K562 (cell line): ENCODE data around the gene SDCCAG8. TPM values are rescaled to one million over a fixed set of nuclear protein-coding genes. Genes with fewer than 3 reads are reported as not detected.
A peak's percentile ranks its signal among the peaks of the same experiment; 100 is the strongest.

Experiments
- ATAC-seq: fragments of 200-7000 bp; cut with Tn5 transposase; 3 replicates; pipeline ENCODE4 v1.9.1; 2020; ENCODE audit warnings: moderate library complexity
- BruUV-seq: library from RNA; stranded (reverse); fragments of 400-500 nt; replicated peaks from 2 replicates; lab custom pipeline; 2021; lab: Mats Ljungman, UMichigan
- CTCF ChIA-PET: fragments of 300-600 bp; formaldehyde crosslinking; extraction: SDS; loops from one replicate; lab custom pipeline; 2021; ENCODE audit warnings: low intra/inter-chr PET ratio; lab: Yijun Ruan, JAX
- POLR2A ChIA-PET: fragments of 300-600, 350-650 bp; sonication (Branson Sonifier 250); formaldehyde crosslinking; extraction: SDS; loops from one replicate; lab custom pipeline; 2021; ENCODE audit warnings: antibody characterized with exemption, inconsistent platforms; lab: Yijun Ruan, JAX
- DNase-seq, 4 experiments: peaks; one replicate each; pipeline versions ENCODE4 v3.0.0 to v3.0.0-alpha.2; 2011 to 2018; ENCODE audit warnings: low spot score in 3 of 4, mixed read lengths in 3 of 4; ENCODE audit errors: extremely low read depth in 1 of 4
- FAIRE-seq: peaks from 2 replicates; lab custom pipeline; 2011; peaks lifted over from hg19 to GRCh38; lab: Jason Lieb, UNC
- H2AFZ ChIP-seq: 2 replicates; pipeline ENCODE4 v1.6.0; 2011; ENCODE audit warnings: low read depth, low read length, control low read depth, inconsistent platforms
- H3K27ac ChIP-seq: fragments of 200-600 bp; 3 replicates; pipeline ENCODE4 v1.8.0; 2011; ENCODE audit warnings: low read depth, mild to moderate bottlenecking, control low read depth, inconsistent platforms, low read length, moderate library complexity, mixed read lengths; ENCODE audit errors: extremely low read depth
- H3K27me3 ChIP-seq, 2 experiments: fragments of 300-600 bp in 1 of 2; 2 replicates in 1 of 2; 3 replicates in 1 of 2; pipeline versions ENCODE4 v1.6.0 to v1.8.0; 2011; ENCODE audit warnings: inconsistent platforms in 2 of 2, low read length in 2 of 2, mild to moderate bottlenecking in 1 of 2, mixed read lengths in 1 of 2, moderate library complexity in 1 of 2; ENCODE audit not compliant: control insufficient read depth in 2 of 2, insufficient read depth in 2 of 2
- H3K36me3 ChIP-seq: fragments of 300-600 bp; 3 replicates; pipeline ENCODE4 v1.8.0; 2011; ENCODE audit warnings: mild to moderate bottlenecking, low read length, inconsistent platforms; ENCODE audit not compliant: control insufficient read depth, insufficient read depth
- H3K4me1 ChIP-seq, 2 experiments: fragments of 200-600 bp in 1 of 2; replicated peaks in 1 of 2; 2 replicates in 1 of 2; 3 replicates in 1 of 2; pipeline versions ENCODE4 v1.5.1 to v1.8.0; 2011; ENCODE audit warnings: inconsistent platforms in 2 of 2, low read length in 2 of 2, mild to moderate bottlenecking in 1 of 2, mixed read lengths in 1 of 2, moderate library complexity in 1 of 2; ENCODE audit not compliant: control insufficient read depth in 2 of 2, insufficient read depth in 2 of 2
- H3K4me2 ChIP-seq: 2 replicates; pipeline ENCODE4 v1.6.1; 2011; ENCODE audit warnings: low read length, control low read depth, inconsistent platforms, mixed read lengths; ENCODE audit not compliant: insufficient read depth
- H3K4me3 ChIP-seq: fragments of 200-600 bp; sonication (generic), shearing (Covaris generic); 2 replicates; pipeline ENCODE4 v1.5.1; 2016; ENCODE audit warnings: control low read depth, inconsistent platforms
- H3K79me2 ChIP-seq: fragments of 200-600 bp; 3 replicates; pipeline ENCODE4 v1.8.0; 2011; ENCODE audit warnings: low read length, inconsistent platforms; ENCODE audit not compliant: control insufficient read depth, insufficient read depth
- H3K9ac ChIP-seq, 2 experiments: 2 replicates each; pipeline versions ENCODE4 v1.6.0 to v1.6.1; 2011; ENCODE audit warnings: low read depth in 2 of 2, low read length in 2 of 2, control low read depth in 1 of 2, inconsistent platforms in 1 of 2, mild to moderate bottlenecking in 1 of 2, mixed read lengths in 1 of 2; ENCODE audit not compliant: insufficient read depth in 1 of 2
- H3K9me1 ChIP-seq: one replicate; pipeline ENCODE4 v1.6.0; 2011; ENCODE audit warnings: inconsistent platforms, mild to moderate bottlenecking, low read length, moderate library complexity; ENCODE audit not compliant: control insufficient read depth, insufficient read depth
- H3K9me3 ChIP-seq: replicated peaks from 2 replicates; pipeline ENCODE4 v1.5.1; 2011; ENCODE audit warnings: low read depth, low read length, inconsistent platforms; ENCODE audit not compliant: control insufficient read depth, insufficient read depth
- H4K20me1 ChIP-seq: replicated peaks from 2 replicates; pipeline ENCODE4 v1.6.1; 2011; ENCODE audit warnings: low read length, inconsistent platforms, mixed read lengths; ENCODE audit not compliant: control insufficient read depth, insufficient read depth
- BRF1 ChIP-seq: IDR thresholded peaks from 3 replicates; pipeline ENCODE4 v1.6.1; 2011; ENCODE audit warnings: borderline replicate concordance, mild to moderate bottlenecking; ENCODE audit not compliant: insufficient read length; ENCODE audit errors: extremely low read depth
- C11orf30 ChIP-seq: fragments of 450-650 bp; IDR thresholded peaks from 2 replicates; pipeline ENCODE4 v1.6.1; 2016; ENCODE audit warnings: low read depth, mild to moderate bottlenecking
- CBFA2T3 ChIP-seq: fragments of 450-650 bp; IDR thresholded peaks from 2 replicates; pipeline ENCODE4 v1.6.1; 2017
- CXXC5 ChIP-seq: fragments of 250-450 bp; sonication (Bioruptor Pico); IDR thresholded peaks from 2 replicates; pipeline ENCODE4 v1.8.0; 2022; ENCODE audit warnings: inconsistent platforms, mild to moderate bottlenecking, moderate library complexity
- HES1 ChIP-seq: fragments of 450-650 bp; IDR thresholded peaks from 2 replicates; pipeline ENCODE4 v1.6.1; 2016; ENCODE audit warnings: low read depth, mild to moderate bottlenecking, moderate library complexity
- MAFF ChIP-seq: IDR thresholded peaks from 2 replicates; pipeline ENCODE4 v1.6.1; 2012; ENCODE audit warnings: low read length, improper control_type of control experiment
- MAFK ChIP-seq: IDR thresholded peaks from 2 replicates; pipeline ENCODE4 v1.6.1; 2011; ENCODE audit warnings: low read length, improper control_type of control experiment
- MAX ChIP-seq: sonication (generic); formaldehyde crosslinking; IDR thresholded peaks from 2 replicates; pipeline ENCODE4 v1.9.0; 2022; ENCODE audit warnings: mild to moderate bottlenecking, missing genetic modification reagents
- NR2C2 ChIP-seq, 2 experiments: fragments of 200-800 bp in 1 of 2; sonication (Bioruptor generic) in 1 of 2; sonication (generic) in 1 of 2; formaldehyde crosslinking in 1 of 2; IDR thresholded peaks; 2 replicates each; pipeline versions ENCODE4 v1.6.1 to v1.8.0; 2016 to 2022; ENCODE audit warnings: mild to moderate bottlenecking in 1 of 2, missing compliant biosample characterization in 1 of 2, missing genetic modification characterization in 1 of 2, missing genetic modification reagents in 1 of 2
- RBM17 ChIP-seq: fragments of 200-400 bp; formaldehyde crosslinking; IDR thresholded peaks from 2 replicates; pipeline ENCODE4 v1.6.1; 2017; ENCODE audit warnings: low read depth, mild to moderate bottlenecking, low read length, borderline replicate concordance
- TCF7L2 ChIP-seq: fragments of 150-350 bp; IDR thresholded peaks from 2 replicates; pipeline ENCODE4 v1.6.1; 2016; ENCODE audit warnings: low read depth, mild to moderate bottlenecking, low read length, moderate library complexity
- ZNF316 ChIP-seq: fragments of 450-650 bp; IDR thresholded peaks from 2 replicates; pipeline ENCODE4 v1.6.1; 2016
- ZNF395 ChIP-seq: fragments of 200-800 bp; sonication (Bioruptor generic); IDR thresholded peaks from 2 replicates; pipeline ENCODE4 v1.6.1; 2017; ENCODE audit warnings: missing genetic modification characterization, missing compliant biosample characterization
- ZNF512 ChIP-seq: IDR thresholded peaks from 2 replicates; pipeline ENCODE4 v1.6.1; 2016; ENCODE audit warnings: missing genetic modification characterization, missing compliant biosample characterization
- WGBS: fragments of 100-300 bp; shearing (Covaris generic); methylation state at CpG from one replicate; pipeline ENCODE4 v1.1.6; 2016; ENCODE audit warnings: low coverage, mixed read lengths; ENCODE audit not compliant: insufficient coverage; ENCODE audit errors: missing lambda C conversion rate; 5-methylcytosine and 5-hydroxymethylcytosine counted together
- in situ Hi-C: fragments of 300-500 bp; cut with MboI; formaldehyde crosslinking; loops from 4 replicates; pipeline ENCODE4 v1.15.0; 2018; ENCODE audit warnings: inconsistent platforms, mixed read lengths
- intact Hi-C: fragments of 100-400 bp; cut with micrococcal nuclease; formaldehyde crosslinking; loops from 2 replicates; pipeline ENCODE4 v1.14.2; 2022
- polyA plus RNA-seq, 8 experiments: library from polyadenylated mRNA; depleted of rRNA in 4 of 8; stranded (reverse) in 5 of 8; unstranded in 3 of 8; fragments of >200 nt; fragmentation: Nextera tagmentation in 2 of 8; fragmentation: Illumina TruSeq in 1 of 8; extraction: Ambion mirVana in 2 of 8; extraction: Trizol in 1 of 8; gene quantifications; 2 replicates each; pipeline versions ENCODE4 v1.2.1 to v1.2.3, GENCODE V29; 2011 to 2014; ENCODE audit warnings: inconsistent platforms in 1 of 8, missing spikeins in 1 of 8
- total RNA-seq, 7 experiments: library from RNA; depleted of rRNA in 6 of 7; stranded (reverse); fragments of >200 nt in 6 of 7; fragmentation: Illumina TruSeq in 2 of 7; extraction: Trizol in 2 of 7; gene quantifications; 2 replicates each; pipeline versions ENCODE4 v1.2.1 to v1.2.3, GENCODE V29; 2011 to 2021; ENCODE audit warnings: low replicate concordance in 1 of 7
- TF ChIP-seq, protein P1 (sequence below): fragments of 250-450 bp; sonication (Bioruptor Pico); IDR thresholded peaks from 2 replicates; pipeline ENCODE4 v1.8.0; 2022; ENCODE audit warnings: inconsistent platforms

The SDCCAG8 gene
- total and polyA plus RNA-seq, 9 of the 15 experiments (the other 6 are each of a cell fraction or from before 2014, with no cell fraction given) = 17.9 to 36.7 (median 25.4) TPM

DNA sequence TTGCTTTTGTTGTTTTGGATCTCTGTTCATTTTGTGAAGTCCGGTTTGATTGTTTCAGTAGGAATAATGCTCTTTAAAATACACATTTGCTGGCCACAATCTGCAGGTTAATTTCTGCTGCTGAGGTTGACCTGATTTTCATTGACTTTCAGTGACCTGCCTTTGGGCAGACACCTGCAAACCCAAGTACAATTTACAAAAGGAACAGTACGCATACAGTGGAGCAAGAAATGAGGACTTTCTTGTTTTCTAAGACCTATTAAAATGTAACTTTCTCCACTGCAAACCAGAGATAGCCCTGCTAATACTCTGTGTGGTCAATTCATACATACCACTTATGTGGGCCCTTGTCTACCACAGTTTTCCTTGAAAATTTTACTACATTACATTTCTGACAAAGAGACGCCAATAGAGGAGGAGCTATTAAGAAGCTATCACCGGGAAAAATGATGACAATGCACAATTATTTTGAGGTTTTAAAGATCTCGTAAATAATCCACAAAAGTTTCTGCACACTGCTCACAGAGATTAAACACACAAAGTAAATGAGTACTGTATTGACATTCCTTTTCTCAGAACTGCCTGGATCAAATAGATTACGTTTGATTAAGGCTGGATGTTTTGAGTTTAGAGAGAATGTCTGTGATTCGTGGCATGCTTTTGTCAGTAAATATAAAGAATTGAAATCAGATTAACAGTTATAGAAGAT, 141.9 kb downstream of the SDCCAG8 start:
- Histone ChIP-seq H3K27me3 (no peaks in the 10 kb centered on the region), H3K9me3 (no peaks in the 10 kb centered on the region), H3K36me3 (no peaks in the 10 kb centered on the region), H3K79me2 (no peaks in the 10 kb centered on the region), H3K4me3 (no peak overlapping the region), H3K27ac (no peak overlapping the region), H3K4me1 (no peaks in the 10 kb centered on the region), H2AFZ (no peak overlapping the region), H3K9me1 (no peaks in the 10 kb centered on the region), H3K4me2 (no peak overlapping the region), H4K20me1 (no peaks in the 10 kb centered on the region), H3K9ac (no peak overlapping the region)
- in situ Hi-C loops (no loop called here), intact Hi-C loops (no loop called here)
- 34% methylated on average over 7 of the region's 7 CpGs for WGBS
- ChIA-PET CTCF (no interaction called here), POLR2A (interaction anchor here (0.6 to 1.0 kb wide), 2 partner anchors 8 to 348 kb away, joined by 3 to 4 read pairs; no protein-coding TSS in a partner anchor)
- ATAC-seq (no peak), DNase-seq (no peak), FAIRE-seq (no peak)
- no TSS peak for BruUV-seq
- no peak for TF ChIP-seq RBM17
- peak; percentile 93 for TF ChIP-seq MAFK
- TF ChIP-seq MAX (CRISPR knock-in tag) = no peak
- peak; percentile 93 for TF ChIP-seq ZNF316
- no peak for TF ChIP-seq HES1
- no peak for TF ChIP-seq CXXC5
- TF ChIP-seq ZNF395 (CRISPR knock-in tag) = no peak
- TF ChIP-seq MAFF = peak; percentile 92
- TF ChIP-seq BRF1 = no peak
- no peak for TF ChIP-seq NR2C2 (CRISPR knock-in tag; IDR thresholded peaks at IDR 0.05)
- TF ChIP-seq NR2C2 (tag; IDR thresholded peaks at IDR 0.05) = no peak
- no peak for TF ChIP-seq CBFA2T3
- TF ChIP-seq TCF7L2 = no peak
- TF ChIP-seq, protein P1, sequence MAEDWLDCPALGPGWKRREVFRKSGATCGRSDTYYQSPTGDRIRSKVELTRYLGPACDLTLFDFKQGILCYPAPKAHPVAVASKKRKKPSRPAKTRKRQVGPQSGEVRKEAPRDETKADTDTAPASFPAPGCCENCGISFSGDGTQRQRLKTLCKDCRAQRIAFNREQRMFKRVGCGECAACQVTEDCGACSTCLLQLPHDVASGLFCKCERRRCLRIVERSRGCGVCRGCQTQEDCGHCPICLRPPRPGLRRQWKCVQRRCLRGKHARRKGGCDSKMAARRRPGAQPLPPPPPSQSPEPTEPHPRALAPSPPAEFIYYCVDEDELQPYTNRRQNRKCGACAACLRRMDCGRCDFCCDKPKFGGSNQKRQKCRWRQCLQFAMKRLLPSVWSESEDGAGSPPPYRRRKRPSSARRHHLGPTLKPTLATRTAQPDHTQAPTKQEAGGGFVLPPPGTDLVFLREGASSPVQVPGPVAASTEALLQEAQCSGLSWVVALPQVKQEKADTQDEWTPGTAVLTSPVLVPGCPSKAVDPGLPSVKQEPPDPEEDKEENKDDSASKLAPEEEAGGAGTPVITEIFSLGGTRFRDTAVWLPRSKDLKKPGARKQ (CRISPR knock-in tag) = no peak
- peak; percentile 82 for TF ChIP-seq C11orf30
- TF ChIP-seq ZNF512 (tag) = no peak
